ENCODE results near the gene UBFD1.

GRCh38 chr16:23512168-23512695 is 45.3 kb upstream of the UBFD1 start:
- TF ChIP-seq CTCF (IDR thresholded peaks at IDR 0.05), result no peak
- TF ChIP-seq POLR2A (IDR thresholded peaks at IDR 0.05), result no peak
